ENCODE measurements around the gene GMPR. TPM values are rescaled to one million over a fixed set of nuclear protein-coding genes. Genes with fewer than 3 reads are reported as not detected.

Gene GMPR
- 1 to 10 TPM; 3.2 to 6.8 (median 4.8) TPM for total RNA-seq

GRCh38 chr6:16238057-16238962, at the start of gene GMPR:
Gene GMPR, plus strand, starts transcription at chr6:16238587. Its CDS starts 107 bp downstream, at chr6:16238694.
- no peak for TF ChIP-seq CTCF (IDR thresholded peaks at IDR 0.05; ENCODE audit: low read depth)

- TF ChIP-seq CTCF (IDR thresholded peaks at IDR 0.05; ENCODE audit: low read depth): no peak
These were observed 48.2 kb upstream of the GMPR start for GRCh38 chr6:16190214-16190613.

GRCh38 chr6:16196260-16196983, 42.0 kb upstream of the GMPR start:
- TF ChIP-seq CTCF (IDR thresholded peaks at IDR 0.05; ENCODE audit: low read depth): no peak

- TF ChIP-seq CTCF (IDR thresholded peaks at IDR 0.05; ENCODE audit: low read depth): no peak
These were observed 41.3 kb upstream of the GMPR start for GRCh38 chr6:16196984-16197546.

GRCh38 chr6:16198061-16198705, 40.2 kb upstream of the GMPR start:
- no peak for TF ChIP-seq CTCF (IDR thresholded peaks at IDR 0.05; ENCODE audit: low read depth)

GRCh38 chr6:16199804-16200203, 38.6 kb upstream of the GMPR start:
- no peak for TF ChIP-seq CTCF (IDR thresholded peaks at IDR 0.05; ENCODE audit: low read depth)
